Sigmoid colon (tissue), 7 donors: ENCODE measurements around the gene CRYGN. TPM values are rescaled to one million over a fixed set of nuclear protein-coding genes. Genes with fewer than 3 reads are reported as not detected.

Source experiments
- DNase-seq: peaks from one replicate; pipeline ENCODE4 v3.0.0-alpha.2; 2019
- H3K27ac ChIP-seq, 4 donors: fragments of 200-600 bp; sonication (generic); one replicate each; pipeline ENCODE4 v1.5.1; 2016 to 2019; ENCODE audit warnings: mild to moderate bottlenecking in 1 of 4
- H3K27me3 ChIP-seq, 3 donors: fragments of 200-600 bp; sonication (generic); one replicate each; pipeline ENCODE4 v1.5.1; 2019; ENCODE audit warnings: mild to moderate bottlenecking in 1 of 3
- H3K36me3 ChIP-seq, 4 donors: fragments of 200-600 bp; sonication (generic); one replicate each; pipeline ENCODE4 v1.5.1; 2016 to 2019
- H3K4me1 ChIP-seq, 4 donors: fragments of 200-600 bp; sonication (generic); one replicate each; pipeline ENCODE4 v1.5.1; 2017 to 2019
- H3K4me3 ChIP-seq, 4 donors: fragments of 200-600 bp; sonication (generic); one replicate each; pipeline ENCODE4 v1.5.1; 2017 to 2019; ENCODE audit warnings: mild to moderate bottlenecking in 2 of 4, moderate library complexity in 1 of 4
- H3K9me3 ChIP-seq, 4 donors: fragments of 200-600 bp in 3 of 4; sonication (generic) in 3 of 4; one replicate each; pipeline versions ENCODE4 v1.5.1 to v1.6.1; 2013 to 2019
- CTCF ChIP-seq, 4 experiments: fragments of 450-650 bp in 3 of 4; fragments of 200-600 bp in 1 of 4; IDR thresholded peaks; one replicate each; pipeline ENCODE4 v1.5.1; 2016 to 2019; ENCODE audit warnings: antibody characterized with exemption in 4 of 4, mild to moderate bottlenecking in 3 of 4, moderate library complexity in 2 of 4
- EP300 ChIP-seq, 4 donors: sonication (generic); formaldehyde crosslinking; IDR thresholded peaks; one replicate each; pipeline ENCODE4 v1.6.1; 2017; ENCODE audit warnings: antibody characterized with exemption in 4 of 4
- POLR2A ChIP-seq, 2 donors: fragments of 450-650 bp; IDR thresholded peaks; one replicate each; pipeline ENCODE4 v1.6.1; 2016; ENCODE audit warnings: antibody characterized with exemption in 2 of 2, mild to moderate bottlenecking in 2 of 2, moderate library complexity in 2 of 2
- POLR2AphosphoS5 ChIP-seq, 4 donors: sonication (generic); formaldehyde crosslinking; IDR thresholded peaks; one replicate each; pipeline ENCODE4 v1.6.1; 2017; ENCODE audit warnings: antibody characterized with exemption in 4 of 4
- WGBS, 2 donors: extraction: QIAGEN DNeasy Blood & Tissue Kit; methylation state at CpG; one replicate each; pipeline ENCODE4 v1.1.7; 2013; 5-methylcytosine and 5-hydroxymethylcytosine counted together
- intact Hi-C: fragments of 100-400 bp; cut with DNase I; formaldehyde crosslinking; loops from one replicate; pipeline ENCODE4 v1.15.1; 2023
- polyA plus RNA-seq, 3 donors: library from polyadenylated mRNA; stranded (reverse); fragments of 200-250 nt; gene quantifications; one replicate each; pipeline ENCODE4 v1.2.3, GENCODE V29; 2013
- total RNA-seq, 4 donors: library from RNA; depleted of rRNA; stranded (reverse); fragments of >200 nt; gene quantifications; one replicate each; pipeline ENCODE4 v1.1.0, GENCODE V29; 2016
- donor health status: healthy with polysubstance abuse.
- donor health status: Bipolar disorder and iron deficiency.
- donor health status: healthy.

The CRYGN gene
- total and polyA plus RNA-seq, 7 donors = 0.17 to 1.8 (median 0.99) TPM; not detected in 3

- Histone ChIP-seq H3K4me1 (peaks cover 0 to 63% (median 62%) of the 10 kb centered on the region in 4 donors), H3K9me3 (no peaks in the 10 kb centered on the region), H3K27me3 (no peaks in the 10 kb centered on the region), H3K4me3 (no peak overlapping the region), H3K36me3 (peaks cover 0 to 27% (median 11%) of the 10 kb centered on the region in 4 donors), H3K27ac (peak overlapping the region; percentile 10 to 75 (median 50))
- TF ChIP-seq CTCF (IDR thresholded peaks at IDR 0.05) (no peak), POLR2AphosphoS5 (IDR thresholded peaks at IDR 0.05) (no peak), POLR2A (IDR thresholded peaks at IDR 0.05) (no peak), EP300 (IDR thresholded peaks at IDR 0.05) (no peak)
- WGBS, 2 donors = 92 to 95% methylated on average over 4 of the region's 4 CpGs
- DNase-seq = no peak
- intact Hi-C loops = no loop called here
Measured at GRCh38 chr7:151481650-151482505, 41.9 kb upstream of the CRYGN start.

GRCh38 chr7:151477867-151478266 lies 37.9 kb upstream of the CRYGN start:
- Histone ChIP-seq H3K27ac (peak overlapping the region in 1 of 4 donors; percentile 47), H3K4me1 (peaks cover 0 to 44% (median 31%) of the 10 kb centered on the region in 4 donors), H3K4me3 (no peak overlapping the region), H3K36me3 (peaks cover 0 to 20% (median 0%) of the 10 kb centered on the region in 4 donors), H3K9me3 (no peaks in the 10 kb centered on the region), H3K27me3 (no peaks in the 10 kb centered on the region)
- intact Hi-C loops = no loop called here
- peak in 1 of 4 donors; percentile 59 for TF ChIP-seq EP300 (IDR thresholded peaks at IDR 0.05)
- no peak for TF ChIP-seq CTCF (IDR thresholded peaks at IDR 0.05)
- WGBS, 2 donors = 92 to 94% methylated on average over 7 of the region's 7 CpGs
- DNase-seq = no peak

- no peak for DNase-seq
- H3K27ac ChIP-seq = no peak overlapping the region
Measured at GRCh38 chr7:151472644-151473380, 32.9 kb upstream of the CRYGN start.

GRCh38 chr7:151470711-151471110 lies 30.8 kb upstream of the CRYGN start:
- WGBS, 2 donors = 88 to 90% methylated on average over 2 of the region's 2 CpGs

More at GRCh38 chr7:151472644-151473380, 32.9 kb upstream of the CRYGN start:
- no peak for TF ChIP-seq EP300 (IDR thresholded peaks at IDR 0.05)
- Histone ChIP-seq H3K27me3 (no peaks in the 10 kb centered on the region), H3K36me3 (peaks cover 13 to 49% (median 22%) of the 10 kb centered on the region in 4 donors), H3K9me3 (no peaks in the 10 kb centered on the region), H3K4me3 (no peak overlapping the region), H3K4me1 (peaks cover 0 to 36% (median 20%) of the 10 kb centered on the region in 4 donors)
- WGBS, 2 donors = 85 to 87% methylated on average over 17 of the region's 17 CpGs
- intact Hi-C loops = no loop called here

More at GRCh38 chr7:151470711-151471110, 30.8 kb upstream of the CRYGN start:
- Histone ChIP-seq H3K27ac (peak overlapping the region in 1 of 4 donors; percentile 8), H3K27me3 (no peaks in the 10 kb centered on the region), H3K4me3 (no peak overlapping the region), H3K4me1 (peaks cover 0 to 22% (median 13%) of the 10 kb centered on the region in 4 donors), H3K9me3 (no peaks in the 10 kb centered on the region), H3K36me3 (peaks cover 13 to 54% (median 39%) of the 10 kb centered on the region in 4 donors)
- no peak for TF ChIP-seq CTCF (IDR thresholded peaks at IDR 0.05)
- no peak for TF ChIP-seq POLR2AphosphoS5 (IDR thresholded peaks at IDR 0.05)
- TF ChIP-seq EP300 (IDR thresholded peaks at IDR 0.05) = no peak
- TF ChIP-seq POLR2A (IDR thresholded peaks at IDR 0.05) = no peak
- DNase-seq = no peak
- intact Hi-C loops = no loop called here
